Osteocyte (in vitro differentiated cells): Measurements from ENCODE around the gene IRF8. TPM values are rescaled to one million over a fixed set of nuclear protein-coding genes. Genes with fewer than 3 reads are reported as not detected.
A peak's percentile ranks its signal among the peaks of the same experiment; 100 is the strongest.

Experiments used
- DNase-seq: peaks from one replicate; pipeline ENCODE4 v3.0.0; 2021; ENCODE audit warnings: mixed read lengths; ENCODE audit not compliant: unreplicated experiment; ENCODE audit errors: extremely low spot score
- H3K27ac Mint-ChIP-seq: one replicate; pipeline ENCODE4 v1.8.0; 2021; ENCODE audit warnings: mild to moderate bottlenecking, mixed read lengths; ENCODE audit not compliant: unreplicated experiment
- H3K27me3 Mint-ChIP-seq: one replicate; pipeline ENCODE4 v1.8.0; 2021; ENCODE audit warnings: mixed read lengths; ENCODE audit not compliant: unreplicated experiment
- H3K36me3 Mint-ChIP-seq: one replicate; pipeline ENCODE4 v1.8.0; 2021; ENCODE audit warnings: mixed read lengths; ENCODE audit not compliant: unreplicated experiment
- H3K4me1 Mint-ChIP-seq: one replicate; pipeline ENCODE4 v1.8.0; 2021; ENCODE audit warnings: mixed read lengths; ENCODE audit not compliant: unreplicated experiment
- H3K4me3 Mint-ChIP-seq: one replicate; pipeline ENCODE4 v1.8.0; 2021; ENCODE audit warnings: mild to moderate bottlenecking, moderate library complexity, mixed read lengths; ENCODE audit not compliant: unreplicated experiment
- H3K9me3 Mint-ChIP-seq: one replicate; pipeline ENCODE4 v1.8.0; 2021; ENCODE audit warnings: mixed read lengths; ENCODE audit not compliant: unreplicated experiment
- CTCF ChIP-seq: fragments of 200-600 bp; sonication (generic); IDR thresholded peaks from 2 replicates; pipeline ENCODE4 v1.5.0; 2021; ENCODE audit warnings: antibody characterized with exemption, mild to moderate bottlenecking, moderate library complexity
- long read RNA-seq: library from polyadenylated mRNA; unstranded; transcript quantifications from one replicate; pipeline ENCODE4 v2.0.0, GENCODE V29; 2021
- total RNA-seq: library from RNA; stranded (reverse); gene quantifications from 2 replicates; pipeline ENCODE4 v1.2.1, GENCODE V29; 2021

IRF8 gene
- not detected in 2 replicates for total RNA-seq
- long read RNA-seq: 0 reads

- Mint-ChIP-seq H3K27ac (no peak within 1 kb of the TSS), H3K27me3 (peaks cover 80% of the 10 kb centered on the region), H3K36me3 (no peaks in the 10 kb centered on the region), H3K4me3 (peak within 1 kb of the TSS; percentile 51), H3K9me3 (no peaks in the 10 kb centered on the region), H3K4me1 (peaks cover 8% of the 10 kb centered on the region)
- no peak for TF ChIP-seq CTCF
- no peak for DNase-seq
These were observed at the start of gene IRF8 for GRCh38 chr16:85898521-85899442. TSS of gene IRF8 (plus strand) at chr16:85899162. CDS start at chr16:85903016, 3,854 bp downstream.

- TF ChIP-seq CTCF: no peak
- no peaks in the 10 kb centered on the region for H3K4me1 Mint-ChIP-seq
- H3K4me3 Mint-ChIP-seq: no peak overlapping the region
- H3K27me3 Mint-ChIP-seq: peaks cover 28% of the 10 kb centered on the region
- no peak for DNase-seq
- H3K36me3 Mint-ChIP-seq: no peaks in the 10 kb centered on the region
- H3K9me3 Mint-ChIP-seq: no peaks in the 10 kb centered on the region
- no peak overlapping the region for H3K27ac Mint-ChIP-seq
These were observed 49.6 kb upstream of the IRF8 start for GRCh38 chr16:85849388-85849787.

GRCh38 chr16:85850344-85850880, 48.5 kb upstream of the IRF8 start:
- no peak overlapping the region for H3K4me3 Mint-ChIP-seq
- H3K27ac Mint-ChIP-seq: no peak overlapping the region
- H3K36me3 Mint-ChIP-seq: no peaks in the 10 kb centered on the region
- no peak for DNase-seq
- no peaks in the 10 kb centered on the region for H3K4me1 Mint-ChIP-seq
- peaks cover 4% of the 10 kb centered on the region for H3K9me3 Mint-ChIP-seq
- H3K27me3 Mint-ChIP-seq: peaks cover 26% of the 10 kb centered on the region
- TF ChIP-seq CTCF: no peak

- no peak overlapping the region for H3K27ac Mint-ChIP-seq
- H3K4me3 Mint-ChIP-seq: no peak overlapping the region
- H3K9me3 Mint-ChIP-seq: peaks cover 4% of the 10 kb centered on the region
- no peaks in the 10 kb centered on the region for H3K4me1 Mint-ChIP-seq
- no peak for TF ChIP-seq CTCF
- no peak for DNase-seq
- H3K27me3 Mint-ChIP-seq: peaks cover 26% of the 10 kb centered on the region
- no peaks in the 10 kb centered on the region for H3K36me3 Mint-ChIP-seq
These were observed 47.8 kb upstream of the IRF8 start for GRCh38 chr16:85851034-85851785.
